ENCODE results near the gene SLF2.
"Not testable (repeated sequence)": the region's sequence is repeated elsewhere in the genome, so short reads cannot be mapped to it uniquely, and the experiment has no call there.

The SLF2 gene

DNA sequence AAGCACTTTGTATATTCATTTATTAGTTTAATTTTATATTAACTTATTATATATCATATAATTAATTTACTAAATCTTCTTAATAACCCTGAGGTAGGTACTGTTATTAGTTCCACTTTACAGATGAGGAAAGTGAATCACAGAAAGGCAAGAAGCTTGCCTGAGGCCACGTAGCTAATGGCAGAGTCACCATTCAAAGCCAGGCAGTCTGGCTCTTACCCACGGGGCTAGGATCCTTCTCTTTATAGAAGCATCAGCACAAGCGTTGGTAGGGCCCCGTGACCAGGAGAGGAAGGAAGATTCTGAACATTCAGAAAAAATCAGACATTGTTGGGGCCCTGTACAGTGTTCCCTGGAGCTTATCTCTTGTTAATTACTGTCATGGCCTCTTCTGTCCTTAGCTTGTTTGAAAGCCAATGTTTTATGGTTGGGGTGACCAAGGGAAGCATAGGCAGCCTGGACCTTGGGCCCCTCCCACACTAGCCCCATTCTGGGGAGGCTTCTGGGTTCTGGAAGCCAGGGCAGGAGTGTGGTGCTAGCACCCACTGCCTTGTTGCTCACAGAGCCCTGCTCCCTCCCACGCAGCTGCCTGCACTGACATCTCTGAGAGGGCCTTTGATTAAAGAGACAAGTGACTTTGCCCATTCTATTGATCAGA lies 31.1 kb upstream of the SLF2 start:
- H3K27ac ChIP-seq: no peak overlapping the region
- TF ChIP-seq ZFX (IDR thresholded peaks at IDR 0.05) (no peak), CTCF (conservative IDR thresholded peaks at IDR 0.05) (no peak)

DNA sequence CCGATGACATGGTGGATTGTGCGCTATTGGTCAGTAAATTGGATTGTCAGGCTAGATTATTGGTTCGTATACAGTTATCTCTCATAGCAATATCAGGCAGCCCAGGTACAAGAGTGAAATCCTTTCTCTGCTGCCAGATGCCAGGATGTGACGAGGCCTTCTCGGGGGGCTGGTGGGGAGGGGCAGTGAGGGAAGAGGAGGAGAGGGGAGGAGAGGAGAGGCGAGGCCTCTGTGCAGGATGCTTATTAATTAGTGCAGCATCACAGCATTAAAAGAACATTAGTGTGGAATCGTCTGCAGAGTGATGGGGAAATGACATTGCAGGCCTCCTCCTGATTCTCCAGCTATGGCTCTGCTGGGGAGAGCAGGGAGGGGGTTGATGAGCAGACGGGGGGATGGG lies 30.5 kb upstream of the SLF2 start:
- no peak overlapping the region for H3K27ac ChIP-seq
- TF ChIP-seq CTCF (conservative IDR thresholded peaks at IDR 0.05): no peak
- TF ChIP-seq ZFX (IDR thresholded peaks at IDR 0.05): no peak

- no peak overlapping the region for H3K27ac ChIP-seq
Observed at GRCh38 chr10:100882671-100883311, 30.0 kb upstream of the SLF2 start.

DNA sequence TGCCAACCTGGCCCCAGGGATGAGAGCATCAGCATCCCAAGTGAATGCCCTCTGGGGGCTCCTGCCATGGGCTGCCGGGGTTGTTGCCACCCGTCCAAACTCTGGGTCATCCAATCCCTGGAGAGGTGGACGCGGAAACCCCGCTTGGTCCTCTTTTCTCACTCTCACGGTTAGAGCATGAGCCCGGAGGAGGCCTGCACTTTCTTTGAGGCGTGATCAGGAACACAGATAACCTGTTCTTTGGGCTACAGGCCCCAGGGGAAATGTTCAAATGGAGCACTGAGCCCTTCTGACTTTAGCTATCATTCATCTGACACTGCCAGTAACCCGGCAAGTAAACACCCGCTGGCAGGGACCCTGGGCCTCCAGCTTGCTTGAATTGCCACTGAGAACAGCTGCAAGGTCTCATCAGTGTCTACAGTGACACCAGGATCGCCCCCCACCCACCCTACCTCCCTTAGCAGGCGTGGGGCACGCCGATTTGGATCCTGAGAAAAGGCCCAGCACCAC lies 29.4 kb upstream of the SLF2 start:
- no peak for TF ChIP-seq CTCF (conservative IDR thresholded peaks at IDR 0.05)
- no peak for TF ChIP-seq ZFX (IDR thresholded peaks at IDR 0.05)
- no peak overlapping the region for H3K27ac ChIP-seq

More at GRCh38 chr10:100882671-100883311, 30.0 kb upstream of the SLF2 start:
- TF ChIP-seq CTCF (conservative IDR thresholded peaks at IDR 0.05) (no peak), ZFX (IDR thresholded peaks at IDR 0.05) (no peak)

DNA sequence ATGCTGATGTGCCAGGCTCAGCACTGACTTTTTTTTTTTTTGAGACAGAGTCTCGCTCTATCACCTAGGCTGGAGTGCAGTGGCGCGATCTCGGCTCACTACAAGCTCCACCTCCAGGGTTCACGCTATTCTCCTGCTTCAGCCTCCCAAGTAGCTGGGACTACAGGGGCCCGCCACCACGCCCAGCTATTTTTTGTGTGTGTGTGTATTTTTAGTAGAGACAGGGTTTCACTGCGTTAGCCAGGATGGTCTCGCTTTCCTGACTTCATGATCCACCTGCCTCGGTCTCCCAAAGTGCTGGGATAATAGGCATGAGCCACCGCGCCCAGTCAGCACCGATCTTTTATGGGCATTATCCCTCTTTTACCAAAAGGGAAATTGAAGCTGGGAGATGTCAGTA lies 27.2 kb upstream of the SLF2 start:
- not testable (repeated sequence) for H3K27ac ChIP-seq

- H3K27ac ChIP-seq: no peak overlapping the region
- no peak for TF ChIP-seq ZFX (IDR thresholded peaks at IDR 0.05)
- no peak for TF ChIP-seq CTCF (conservative IDR thresholded peaks at IDR 0.05)
Observed at GRCh38 chr10:100886091-100886490, 26.7 kb upstream of the SLF2 start.

GRCh38 chr10:100886521-100886920 lies 26.2 kb upstream of the SLF2 start:
- H3K27ac ChIP-seq: no peak overlapping the region
- no peak for TF ChIP-seq ZFX (IDR thresholded peaks at IDR 0.05)

DNA sequence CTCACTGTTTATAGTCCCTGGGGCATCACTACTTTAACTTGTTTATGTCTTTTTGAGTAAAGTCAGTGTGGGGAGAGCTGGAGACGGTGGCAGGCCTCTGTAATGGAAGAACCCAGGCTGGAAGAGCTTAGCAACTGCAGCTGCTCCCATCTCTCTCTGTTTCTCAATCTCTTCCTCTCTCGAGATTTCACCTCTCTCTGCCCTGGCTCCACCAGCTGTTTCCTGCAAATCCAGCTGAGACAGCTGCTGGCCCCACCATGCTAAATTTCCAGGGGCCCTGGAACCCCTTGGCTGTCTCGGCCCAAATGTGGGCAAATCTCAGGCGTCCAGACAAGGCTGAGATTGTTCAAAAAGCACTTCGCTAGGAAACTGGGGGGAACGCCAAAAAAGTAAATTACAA lies 25.8 kb upstream of the SLF2 start:
- H3K27ac ChIP-seq: no peak overlapping the region
- TF ChIP-seq CTCF (conservative IDR thresholded peaks at IDR 0.05): no peak
- no peak for TF ChIP-seq ZFX (IDR thresholded peaks at IDR 0.05)

All from C4-2B (cell line).